GM19025 (cell line): ENCODE results near the gene TARDBP.
"Not testable (repeated sequence)": the region's sequence is repeated elsewhere in the genome, so short reads cannot be mapped to it uniquely, and the experiment has no call there.

Experiments
- ATAC-seq: cut with Tn5 transposase; IDR thresholded peaks from one replicate; pipeline ENCODE4 v1.9.1; 2021; ENCODE audit warnings: mild to moderate bottlenecking, low read depth, moderate library complexity; ENCODE audit not compliant: unreplicated experiment

Gene TARDBP

GRCh38 chr1:11058595-11059154 lies 46.2 kb downstream of the TARDBP start:
- no peak for ATAC-seq

GRCh38 chr1:11059155-11059967 lies 46.9 kb downstream of the TARDBP start:
- ATAC-seq, result no peak

GRCh38 chr1:11059968-11060830 lies 47.7 kb downstream of the TARDBP start, which contains the start of gene SRM:
SRM (minus strand) TSS chr1:11060018; CDS start chr1:11059943, 75 bp downstream.
- ATAC-seq, result peak; percentile 92

DNA sequence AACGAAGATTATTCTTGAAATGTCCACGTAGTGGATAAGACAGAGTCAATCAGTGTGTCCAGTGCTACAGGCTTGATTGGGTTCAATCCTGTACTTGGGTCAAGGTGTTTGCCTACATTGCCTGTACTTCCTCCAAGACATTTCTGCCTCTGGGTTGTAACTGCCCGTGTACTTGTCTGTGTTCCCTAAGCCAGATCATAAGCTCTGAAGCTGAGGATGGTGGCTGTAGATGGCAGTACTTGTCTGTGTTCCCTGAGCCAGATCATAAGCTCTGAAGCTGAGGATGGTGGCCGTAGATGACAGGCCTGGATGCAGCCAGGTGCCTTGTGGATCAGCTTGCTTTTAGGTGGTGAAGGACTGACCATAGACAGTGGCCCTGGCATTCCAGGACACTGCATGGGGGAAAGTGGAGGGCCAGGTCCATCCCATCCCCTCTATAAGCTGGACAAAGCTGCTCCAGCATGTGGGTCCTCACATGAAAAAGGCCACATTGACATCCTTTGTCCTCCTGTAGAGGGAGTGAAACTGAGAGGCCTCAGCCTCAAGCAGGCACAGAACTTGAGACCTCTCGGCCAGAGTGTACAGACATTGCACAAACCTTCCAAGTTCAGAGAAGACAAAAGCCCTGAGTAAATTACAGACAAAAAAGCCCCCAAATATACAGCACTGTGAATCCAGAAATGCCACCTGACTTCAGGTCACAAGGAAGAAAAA lies 49.4 kb downstream of the TARDBP start:
- ATAC-seq, result no peak

GRCh38 chr1:11062965-11063401 lies 50.5 kb downstream of the TARDBP start:
- no peak for ATAC-seq

GRCh38 chr1:11063937-11064537 lies 51.6 kb downstream of the TARDBP start:
- ATAC-seq, result not testable (repeated sequence)

DNA sequence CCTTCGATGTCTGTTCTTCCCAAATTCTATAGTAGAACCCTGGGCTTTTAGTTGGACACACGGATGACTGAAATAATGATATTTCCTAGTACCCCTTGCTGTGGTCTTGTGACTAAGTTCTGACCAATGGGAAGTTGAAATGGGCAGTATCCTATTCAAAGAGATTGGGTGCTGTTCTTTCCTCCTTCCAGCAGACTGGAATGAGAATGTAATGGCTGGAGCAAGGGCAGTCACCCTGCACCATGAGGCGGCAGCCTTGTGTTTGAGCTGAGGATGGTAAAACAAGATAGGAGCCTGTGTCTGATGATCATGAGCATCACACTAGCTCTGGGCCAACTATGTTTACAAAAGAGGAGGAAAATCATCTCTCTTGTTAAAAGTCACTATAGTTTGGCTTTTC lies 52.5 kb downstream of the TARDBP start:
- ATAC-seq, result no peak

DNA sequence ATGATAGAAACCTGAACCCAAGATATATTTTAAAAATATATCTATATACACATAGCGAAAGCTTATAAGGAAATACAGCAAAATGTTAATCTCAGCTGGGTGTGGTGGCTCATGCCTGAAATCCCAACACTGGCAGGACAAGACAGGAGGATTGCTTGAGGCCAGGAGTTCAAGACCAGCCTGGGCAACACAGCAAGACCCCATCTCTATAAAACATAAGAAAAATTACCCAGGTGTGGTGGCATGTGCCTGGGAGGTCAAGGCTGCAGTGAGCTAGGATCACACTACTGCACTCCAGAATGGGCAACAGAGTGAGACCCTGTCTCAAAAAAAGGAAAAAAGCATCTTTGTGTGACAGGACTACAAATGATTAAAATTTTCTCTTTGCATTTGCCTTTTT lies 53.3 kb downstream of the TARDBP start:
- no peak for ATAC-seq

DNA sequence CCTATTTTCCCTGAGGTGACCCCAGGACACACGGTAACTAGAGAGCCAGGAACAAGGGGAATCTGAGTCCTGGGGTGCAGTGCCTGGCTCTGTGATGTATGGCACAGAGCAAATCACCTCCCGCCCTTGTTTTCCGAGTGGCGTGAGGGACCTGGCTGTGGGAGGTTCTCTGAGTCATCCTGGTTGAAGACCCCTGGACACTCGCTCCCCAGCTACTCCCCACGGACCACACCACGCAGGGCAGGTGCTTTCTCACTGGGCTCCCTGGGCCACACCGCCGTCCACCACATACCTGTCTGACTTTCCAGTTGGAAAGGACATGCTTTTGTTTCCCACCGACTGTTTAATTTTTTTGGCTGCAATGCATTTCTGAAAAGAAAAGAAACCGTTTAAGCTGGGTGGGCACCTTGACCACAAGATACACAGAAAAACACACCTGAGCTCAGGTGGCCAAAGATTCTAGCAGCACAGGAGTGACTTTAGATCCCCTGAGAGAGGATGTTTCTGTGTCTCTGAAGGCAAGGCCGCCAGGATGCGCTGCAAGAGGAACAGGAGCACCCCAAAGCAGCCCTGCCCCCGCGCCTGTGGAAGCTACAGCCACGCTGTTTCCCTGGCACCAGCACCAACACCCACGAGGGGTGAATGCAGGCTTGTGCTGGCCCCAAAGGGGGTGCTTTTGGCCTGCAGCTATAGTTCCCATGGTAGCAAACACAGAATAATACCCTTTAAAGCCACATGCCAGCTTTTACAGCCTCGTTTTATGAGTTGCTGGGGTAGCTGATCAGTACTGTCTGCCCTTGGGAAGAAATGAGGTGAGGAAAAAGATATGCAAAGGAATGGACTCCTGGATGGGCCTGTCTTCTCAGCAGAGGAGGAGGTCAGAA lies 55.5 kb downstream of the TARDBP start:
- no peak for ATAC-seq

DNA sequence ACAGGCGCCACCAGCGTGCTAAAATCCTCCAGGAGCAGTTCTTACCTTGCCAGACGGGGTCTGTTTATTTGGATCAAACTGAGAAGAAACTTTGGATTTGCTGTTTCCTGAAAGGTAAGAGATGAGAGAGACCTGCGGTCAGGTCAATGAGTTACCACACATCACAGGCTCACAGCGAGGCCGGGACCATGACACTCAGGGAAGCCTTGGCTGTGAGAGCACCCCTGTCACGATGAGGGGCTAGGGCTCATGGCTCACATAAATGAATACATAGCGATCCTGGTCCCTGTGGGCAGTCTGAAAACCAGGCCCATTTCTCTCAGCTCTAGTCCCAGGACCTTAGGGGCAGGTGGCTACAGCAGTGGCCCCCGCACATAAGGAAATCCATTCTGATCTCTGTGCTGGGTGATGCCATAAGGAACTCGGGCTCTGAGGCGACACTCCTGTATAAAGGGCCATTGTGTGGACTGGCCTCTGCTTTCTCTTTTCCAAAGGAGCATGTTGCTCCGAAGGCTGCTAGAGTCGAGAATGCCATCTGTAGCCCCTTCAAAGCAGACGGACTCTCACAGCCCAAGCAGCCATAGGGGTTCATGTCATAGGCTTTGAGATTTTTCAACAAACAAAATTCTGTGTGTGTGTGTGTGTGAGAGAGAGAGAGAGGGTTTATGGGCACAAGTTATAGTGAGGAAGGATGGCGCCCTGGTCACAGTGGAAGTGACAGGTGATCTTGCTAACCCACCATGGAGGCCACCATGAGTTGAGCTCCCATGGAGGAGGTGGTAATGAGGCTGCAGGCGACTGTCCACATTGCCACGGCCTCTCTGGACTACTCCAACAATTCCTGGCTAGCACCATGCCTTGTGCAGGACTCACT lies 56.4 kb downstream of the TARDBP start:
- ATAC-seq, result no peak

GRCh38 chr1:11070876-11071275 lies 58.4 kb downstream of the TARDBP start:
- no peak for ATAC-seq

- ATAC-seq, result no peak
These were observed 59.2 kb downstream of the TARDBP start for GRCh38 chr1:11071463-11072215.

DNA sequence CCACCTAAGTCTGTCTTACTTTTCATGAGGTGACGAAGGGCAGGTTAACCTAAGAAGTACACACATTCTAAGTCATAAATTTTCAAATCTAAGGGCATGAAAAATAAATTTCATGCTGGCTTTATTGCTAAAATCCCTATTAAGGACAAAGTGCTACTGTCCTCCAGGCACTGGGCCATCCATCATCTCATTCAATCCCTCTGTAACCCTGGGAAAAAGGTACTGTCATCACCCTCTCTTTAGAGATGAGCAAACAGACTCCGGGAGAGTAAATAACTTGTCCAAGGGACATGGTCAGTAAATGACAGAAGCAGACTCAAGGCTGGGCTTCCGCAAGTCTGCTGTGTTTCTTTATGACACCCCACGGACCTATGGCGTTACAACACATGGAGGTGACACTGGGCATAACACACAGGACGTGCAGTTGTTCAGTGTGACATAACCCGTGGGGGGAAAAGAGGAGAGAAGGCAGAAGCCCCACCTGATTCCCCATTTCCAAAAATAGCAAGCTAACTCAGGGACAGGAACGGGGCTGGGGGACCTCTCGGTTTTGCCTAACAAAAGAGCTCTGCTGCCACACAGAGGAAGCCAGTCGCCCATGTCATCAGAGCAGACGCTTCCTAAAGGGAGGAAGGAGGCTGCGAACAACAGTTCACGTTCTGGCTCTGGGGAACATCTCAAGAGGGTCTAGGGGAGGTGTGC lies 59.9 kb downstream of the TARDBP start:
- ATAC-seq, result no peak

- not testable (repeated sequence) for ATAC-seq
These were observed 60.9 kb downstream of the TARDBP start for GRCh38 chr1:11073398-11073797.
